Hematopoietic multipotent progenitor cell treated with erythropoietin and hydrocortisone succinate and interleukin-3 and kit ligand, for 4 days (in vitro differentiated cells): ENCODE results near the gene CHML.
"Not testable (repeated sequence)": the region's sequence is repeated elsewhere in the genome, so short reads cannot be mapped to it uniquely, and the experiment has no call there.

ENCODE experiments used
- DNase-seq: peaks from one replicate; pipeline ENCODE4 v3.0.0-alpha.2; 2015

CHML gene, protein sequence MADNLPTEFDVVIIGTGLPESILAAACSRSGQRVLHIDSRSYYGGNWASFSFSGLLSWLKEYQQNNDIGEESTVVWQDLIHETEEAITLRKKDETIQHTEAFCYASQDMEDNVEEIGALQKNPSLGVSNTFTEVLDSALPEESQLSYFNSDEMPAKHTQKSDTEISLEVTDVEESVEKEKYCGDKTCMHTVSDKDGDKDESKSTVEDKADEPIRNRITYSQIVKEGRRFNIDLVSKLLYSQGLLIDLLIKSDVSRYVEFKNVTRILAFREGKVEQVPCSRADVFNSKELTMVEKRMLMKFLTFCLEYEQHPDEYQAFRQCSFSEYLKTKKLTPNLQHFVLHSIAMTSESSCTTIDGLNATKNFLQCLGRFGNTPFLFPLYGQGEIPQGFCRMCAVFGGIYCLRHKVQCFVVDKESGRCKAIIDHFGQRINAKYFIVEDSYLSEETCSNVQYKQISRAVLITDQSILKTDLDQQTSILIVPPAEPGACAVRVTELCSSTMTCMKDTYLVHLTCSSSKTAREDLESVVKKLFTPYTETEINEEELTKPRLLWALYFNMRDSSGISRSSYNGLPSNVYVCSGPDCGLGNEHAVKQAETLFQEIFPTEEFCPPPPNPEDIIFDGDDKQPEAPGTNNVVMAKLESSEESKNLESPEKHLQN

GRCh38 chr1:241640149-241640866 is at the start of gene CHML, which contains the start of gene OPN3:
CHML (minus strand) TSS chr1:241640369; CDS start chr1:241635766, 4,603 bp downstream.
OPN3 (minus strand) TSS chr1:241640369; CDS start chr1:241640254, 115 bp downstream.
- peak; percentile 96 for DNase-seq

- DNase-seq = no peak
Observed at GRCh38 chr1:241688940-241689368, 48.8 kb upstream of the CHML start.

DNA sequence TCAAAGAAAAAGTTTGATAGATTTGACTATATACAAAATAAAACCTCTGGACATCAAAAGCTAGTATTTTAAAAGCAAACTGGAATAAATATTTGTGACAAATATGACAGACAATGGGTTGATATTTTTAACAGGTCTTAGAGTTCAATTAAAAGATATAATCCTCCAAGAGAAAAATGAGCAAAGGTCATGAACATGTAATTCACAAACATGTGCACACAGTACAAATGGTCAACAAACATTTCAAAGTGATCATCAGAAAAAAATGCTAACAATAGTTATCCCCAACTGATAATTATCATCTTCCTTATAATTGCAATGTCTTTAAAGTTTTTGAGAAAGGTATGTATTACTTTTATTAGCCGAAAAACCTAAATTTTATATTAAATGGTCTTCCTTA is 43.9 kb upstream of the CHML start:
- no peak for DNase-seq

- DNase-seq = no peak
Observed at GRCh38 chr1:241682921-241683320, 42.8 kb upstream of the CHML start.

- not testable (repeated sequence) for DNase-seq
Observed at GRCh38 chr1:241681861-241682448, 41.8 kb upstream of the CHML start.

DNA sequence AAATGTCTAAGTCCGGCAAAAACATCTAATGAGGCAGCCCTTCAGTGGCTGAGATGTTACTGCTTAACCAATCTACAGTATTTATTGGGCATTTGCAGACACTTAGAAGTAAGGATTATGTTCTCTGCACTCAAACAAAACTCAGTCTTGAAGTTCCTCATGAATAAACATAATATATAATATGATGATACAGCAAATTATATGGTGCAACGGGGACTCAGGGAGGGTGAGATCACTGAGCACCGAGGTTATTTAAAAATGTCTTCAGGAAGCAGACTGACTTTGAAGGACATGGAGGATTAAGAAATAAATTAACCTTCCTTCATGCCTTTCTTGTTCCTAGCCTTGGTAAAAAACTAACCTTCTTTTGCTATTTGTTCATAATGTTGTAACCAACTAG is 39.8 kb upstream of the CHML start:
- DNase-seq = no peak

- no peak for DNase-seq
Observed at GRCh38 chr1:241679404-241679803, 39.2 kb upstream of the CHML start.

- no peak for DNase-seq
Observed at GRCh38 chr1:241678536-241678935, 38.4 kb upstream of the CHML start.

DNA sequence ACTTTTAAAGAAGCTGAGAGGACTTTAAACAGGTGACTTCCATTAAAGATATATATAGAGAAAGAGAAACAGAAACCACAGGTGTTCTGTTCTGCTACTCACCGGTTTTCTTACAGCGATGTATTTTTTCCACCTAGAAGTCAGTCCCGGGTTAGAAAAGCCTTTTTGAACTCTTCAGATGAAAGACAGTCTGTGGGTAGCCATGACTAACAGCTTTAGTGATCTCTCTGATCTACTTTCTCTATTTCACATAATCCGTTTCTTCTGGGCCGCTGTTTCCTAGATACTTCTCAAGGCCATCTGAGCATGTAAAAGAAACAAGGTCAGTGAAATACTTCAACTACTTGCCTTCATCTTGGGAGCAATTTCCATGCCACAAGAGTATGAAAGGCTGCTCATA is 37.0 kb upstream of the CHML start:
- DNase-seq = no peak

GRCh38 chr1:241675983-241676382 is 35.8 kb upstream of the CHML start:
- DNase-seq = no peak

DNA sequence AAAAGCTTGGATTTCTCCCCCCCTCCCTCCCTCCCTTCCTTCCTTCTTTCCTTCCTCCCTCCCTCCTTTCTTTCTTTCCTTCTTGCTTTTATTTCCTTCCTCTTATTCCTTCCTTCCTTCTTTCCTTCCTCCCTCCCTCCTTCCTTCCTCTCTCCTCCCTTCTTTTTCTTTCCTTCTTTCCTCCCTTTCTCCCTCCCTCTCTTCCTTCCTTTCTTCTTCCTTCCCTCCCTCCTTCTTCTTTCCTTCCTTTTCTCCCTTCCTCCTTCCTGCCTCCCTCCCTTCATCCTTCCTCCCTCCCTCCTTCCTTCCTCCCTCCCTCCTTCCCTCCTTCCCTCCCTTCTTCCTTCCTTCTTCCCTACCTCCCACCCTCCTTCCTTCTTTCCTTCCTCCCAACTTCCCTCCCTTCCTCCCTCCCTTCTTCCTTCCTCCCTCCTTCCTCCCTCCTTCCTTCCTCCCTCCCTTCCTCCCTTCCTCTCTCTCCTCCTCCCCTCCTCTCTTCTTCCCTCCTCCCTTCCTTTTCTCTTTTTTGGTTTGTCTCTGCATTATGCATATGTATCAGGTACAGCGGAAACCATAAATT is 34.7 kb upstream of the CHML start:
- DNase-seq = no peak

- DNase-seq = no peak
Observed at GRCh38 chr1:241672301-241672700, 32.1 kb upstream of the CHML start.

DNA sequence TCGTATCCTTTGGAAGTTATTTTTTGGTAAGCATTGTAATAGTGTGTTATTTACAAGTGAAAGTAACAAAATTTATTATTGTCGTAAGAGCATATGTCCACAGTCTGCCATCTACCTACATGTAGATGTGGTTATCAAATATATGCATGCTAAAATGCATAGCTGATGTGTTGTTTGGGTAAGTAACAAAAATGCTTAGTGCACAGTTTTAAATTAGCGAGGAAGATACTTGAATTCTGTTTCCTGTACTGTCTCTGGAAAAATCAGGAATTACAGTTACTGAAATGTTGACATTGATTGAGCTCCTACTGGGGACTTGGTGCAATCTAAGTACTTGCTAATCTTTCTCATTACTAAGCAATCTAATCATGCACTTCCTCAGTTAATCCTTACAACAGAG is 26.2 kb upstream of the CHML start:
- DNase-seq = no peak

- no peak for DNase-seq
Observed at GRCh38 chr1:241660424-241660972, 20.3 kb upstream of the CHML start.

DNA sequence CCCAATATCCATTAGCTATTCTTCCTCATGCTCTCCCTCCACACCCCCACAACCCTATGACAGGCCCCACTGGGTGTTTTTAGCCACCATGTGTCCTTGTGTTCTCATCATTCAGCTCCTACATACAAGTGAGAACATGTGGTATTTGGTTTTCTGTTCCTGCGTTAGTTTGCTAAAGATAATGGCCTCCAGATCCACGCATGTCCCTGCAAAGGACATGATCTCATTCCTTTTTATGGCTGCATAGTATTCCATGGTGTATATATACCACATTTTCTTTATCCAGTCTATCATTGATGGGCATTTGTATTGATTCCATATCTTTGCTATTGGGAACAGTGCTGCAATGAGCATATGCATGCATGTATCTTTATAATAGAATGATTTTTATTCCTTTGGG is 18.8 kb upstream of the CHML start:
- DNase-seq = not testable (repeated sequence)

DNA sequence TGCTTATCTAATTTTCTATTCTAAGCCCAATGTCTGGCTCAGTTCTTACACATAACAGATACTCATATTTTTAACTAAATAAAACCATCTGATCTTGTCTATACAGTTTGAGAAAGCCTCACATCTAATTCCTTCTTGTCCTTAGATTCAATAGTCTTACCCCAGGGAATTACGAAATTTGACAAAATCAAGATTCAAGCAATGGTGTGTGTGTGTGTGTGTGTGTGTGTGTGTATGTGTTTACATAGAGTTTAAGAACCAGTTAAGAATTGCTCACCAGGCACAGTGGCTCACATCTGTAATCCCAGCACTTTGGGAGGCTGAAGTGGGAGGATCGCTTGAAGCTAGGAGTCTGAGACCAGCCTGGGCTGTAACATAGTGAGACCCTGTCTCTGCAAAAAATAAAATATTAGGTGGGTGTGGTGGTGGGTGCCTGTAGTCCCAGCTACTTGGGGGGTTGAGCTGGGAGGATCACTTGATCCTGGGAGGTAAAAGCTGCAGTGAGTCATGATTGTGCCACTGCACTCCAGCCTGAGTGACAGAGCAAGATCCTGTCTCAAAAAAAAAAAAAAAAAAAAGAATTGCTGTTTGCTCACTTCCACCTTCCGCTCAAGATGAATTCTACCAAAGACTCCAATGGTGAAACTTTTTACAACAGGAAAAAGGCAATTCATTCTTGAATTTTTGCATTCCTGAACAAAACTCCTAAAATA is 18.1 kb upstream of the CHML start:
- DNase-seq = no peak

- no peak for DNase-seq
Observed at GRCh38 chr1:241654641-241655040, 14.5 kb upstream of the CHML start.

GRCh38 chr1:241654019-241654418 is 13.8 kb upstream of the CHML start:
- DNase-seq = no peak

- no peak for DNase-seq
Observed at GRCh38 chr1:241652012-241652411, 11.8 kb upstream of the CHML start, which contains the start of gene WDR64. WDR64 (plus strand) TSS chr1:241652281; CDS start chr1:241652485, 204 bp downstream.

GRCh38 chr1:241648159-241648558 is 8.0 kb upstream of the CHML start:
- no peak for DNase-seq

- no peak for DNase-seq
Observed at GRCh38 chr1:241647658-241648057, 7.5 kb upstream of the CHML start.

DNA sequence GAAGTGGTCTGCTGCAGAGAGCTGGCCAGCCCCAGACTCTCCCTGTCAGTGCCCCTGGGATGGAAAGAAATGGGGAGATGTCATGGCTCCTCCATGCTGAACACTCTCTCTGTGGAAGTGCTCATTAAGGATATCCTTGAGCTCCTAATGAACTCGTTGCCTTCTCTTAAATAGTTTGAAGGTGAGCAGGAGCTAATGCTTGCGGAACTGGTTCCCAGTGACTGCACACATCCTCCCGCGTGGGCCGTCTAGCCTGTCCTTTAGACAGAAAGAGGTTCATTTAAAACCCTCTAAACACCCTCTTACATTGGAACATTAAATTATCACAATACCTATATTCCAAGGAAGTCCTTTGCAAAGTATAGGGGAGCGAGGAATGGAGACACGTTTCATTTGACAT is 6.0 kb upstream of the CHML start:
- DNase-seq = no peak
